ENCODE data around the gene PSMB8. TPM values are rescaled to one million over a fixed set of nuclear protein-coding genes. Genes with fewer than 3 reads are reported as not detected.

The PSMB8 gene
- total RNA-seq, 4 donors from 2014 or later = 9.4 to 95.2 (median 72.6) TPM

DNA sequence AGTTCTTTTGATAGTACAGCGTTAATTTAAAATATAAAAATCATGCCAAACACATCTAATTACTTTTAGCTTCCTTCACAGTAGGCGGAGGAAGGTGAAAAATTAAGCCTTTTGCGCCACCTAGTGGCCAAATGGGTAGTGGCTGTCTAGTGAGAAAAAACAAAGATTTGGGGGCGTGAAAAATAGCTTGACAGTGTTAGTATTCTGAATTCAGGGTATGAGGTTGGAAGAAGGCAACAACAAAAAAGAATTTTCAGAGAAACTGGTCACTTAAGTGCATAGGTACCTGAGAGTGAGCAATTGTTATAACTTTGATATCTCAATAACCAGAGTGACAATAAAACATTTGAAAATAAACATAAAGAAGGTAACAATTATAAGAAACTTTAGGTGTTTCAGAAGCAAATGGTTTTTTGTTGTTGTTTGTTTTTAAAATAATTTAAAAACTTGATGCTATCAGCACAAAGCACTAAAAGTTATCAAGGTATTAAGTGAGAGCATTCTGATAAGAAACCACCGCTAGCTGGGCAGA lies 24.5 kb upstream of the PSMB8 start:
- Histone ChIP-seq H3K9me3 (no peaks in the 10 kb centered on the region), H3K4me1 (peaks cover 0 to 11% (median 1%) of the 10 kb centered on the region in 4 donors), H3K27me3 (peaks cover 12% of the 10 kb centered on the region), H3K4me3 (no peak overlapping the region), H3K27ac (no peak overlapping the region), H3K36me3 (no peaks in the 10 kb centered on the region)
- 15 to 17% methylated on average over 5 of the region's 5 CpGs for WGBS, 2 donors (ENCODE audit: low coverage in 1 of 2)
- intact Hi-C loops (cut with DNase I; ENCODE audit: low total_unique reads) = loop anchor here (5.0 kb wide), 1 partner anchor 36 kb away; no protein-coding TSS in a partner anchor
- in situ Hi-C loops (cut with MboI; ENCODE audit: low pct_ligation_motif_present in 1 of 4, low pct_unique_long_range_greater_than_20kb in 1 of 4, low sequenced_read_pairs in 3 of 4) = no loop called here
- TF ChIP-seq, protein P1, sequence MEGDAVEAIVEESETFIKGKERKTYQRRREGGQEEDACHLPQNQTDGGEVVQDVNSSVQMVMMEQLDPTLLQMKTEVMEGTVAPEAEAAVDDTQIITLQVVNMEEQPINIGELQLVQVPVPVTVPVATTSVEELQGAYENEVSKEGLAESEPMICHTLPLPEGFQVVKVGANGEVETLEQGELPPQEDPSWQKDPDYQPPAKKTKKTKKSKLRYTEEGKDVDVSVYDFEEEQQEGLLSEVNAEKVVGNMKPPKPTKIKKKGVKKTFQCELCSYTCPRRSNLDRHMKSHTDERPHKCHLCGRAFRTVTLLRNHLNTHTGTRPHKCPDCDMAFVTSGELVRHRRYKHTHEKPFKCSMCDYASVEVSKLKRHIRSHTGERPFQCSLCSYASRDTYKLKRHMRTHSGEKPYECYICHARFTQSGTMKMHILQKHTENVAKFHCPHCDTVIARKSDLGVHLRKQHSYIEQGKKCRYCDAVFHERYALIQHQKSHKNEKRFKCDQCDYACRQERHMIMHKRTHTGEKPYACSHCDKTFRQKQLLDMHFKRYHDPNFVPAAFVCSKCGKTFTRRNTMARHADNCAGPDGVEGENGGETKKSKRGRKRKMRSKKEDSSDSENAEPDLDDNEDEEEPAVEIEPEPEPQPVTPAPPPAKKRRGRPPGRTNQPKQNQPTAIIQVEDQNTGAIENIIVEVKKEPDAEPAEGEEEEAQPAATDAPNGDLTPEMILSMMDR (IDR thresholded peaks at IDR 0.05) = peak; percentile 92 to 98 (median 96)
- TF ChIP-seq POLR2AphosphoS5 (IDR thresholded peaks at IDR 0.05) (no peak), EP300 (IDR thresholded peaks at IDR 0.05; ENCODE audit: low read depth) (no peak)
- peak; percentile 86 for DNase-seq

DNA sequence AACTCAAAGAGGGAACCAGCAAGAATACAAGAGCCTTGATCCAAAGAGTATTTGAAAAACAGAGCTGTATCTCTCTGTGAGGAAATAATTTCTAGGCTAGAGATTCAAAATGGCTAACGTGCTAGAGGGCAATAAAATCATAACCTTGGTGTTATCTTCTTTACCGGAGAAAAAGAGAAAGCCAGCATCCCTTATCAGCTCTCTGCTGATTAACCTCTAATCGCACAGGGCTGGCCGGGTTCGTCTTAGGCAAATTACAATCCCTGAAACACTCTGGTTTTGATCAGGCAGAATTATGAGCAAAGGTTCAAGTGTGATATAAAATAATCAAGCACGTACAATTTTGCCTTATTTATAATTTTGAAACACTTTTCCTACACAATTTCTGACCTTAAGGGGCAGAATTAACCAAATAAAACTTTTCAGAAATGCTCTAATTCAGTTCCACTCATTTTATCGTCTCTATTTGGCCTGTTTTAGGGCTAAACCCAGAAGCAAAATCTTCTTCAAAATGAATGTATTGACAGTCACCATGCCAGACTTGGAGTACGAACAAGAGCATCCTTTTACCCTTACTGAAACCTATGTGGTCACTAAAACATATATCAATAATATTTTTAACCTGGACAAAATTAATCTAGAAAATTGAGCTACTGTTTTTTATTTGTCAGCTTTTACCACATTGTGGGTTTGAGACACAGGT lies 23.9 kb upstream of the PSMB8 start:
- intact Hi-C loops (cut with DNase I; ENCODE audit: low total_unique reads) = loop anchor here (5.0 kb wide), 1 partner anchor 35 kb away; no protein-coding TSS in a partner anchor
- no peak for DNase-seq

DNA sequence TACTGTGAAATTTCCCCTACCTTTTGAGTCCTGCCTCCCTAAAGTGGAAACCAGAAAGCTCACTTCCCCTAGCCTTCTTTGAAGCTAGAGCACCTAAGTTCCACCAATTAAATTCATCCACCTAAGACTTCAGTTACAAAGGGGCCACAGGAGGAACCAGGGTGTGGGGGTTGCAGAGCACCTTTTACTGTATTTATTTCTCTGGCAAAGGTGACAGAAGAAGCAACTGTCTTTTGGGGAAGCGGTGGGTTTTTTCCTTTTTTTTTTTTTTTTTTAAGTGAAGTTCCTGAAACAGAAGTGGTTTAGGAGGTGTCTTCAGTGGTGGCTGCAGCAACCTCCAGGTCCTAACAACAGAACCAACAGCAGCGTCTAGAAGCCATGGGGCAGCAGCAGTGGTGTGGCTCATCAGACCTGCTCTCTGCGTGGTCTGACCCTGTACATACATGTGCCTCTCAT lies 23.2 kb upstream of the PSMB8 start:
- TF ChIP-seq, protein P1 (IDR thresholded peaks at IDR 0.05) = no peak
- TF ChIP-seq POLR2A (IDR thresholded peaks at IDR 0.05) (no peak), POLR2AphosphoS5 (IDR thresholded peaks at IDR 0.05) (no peak), EP300 (IDR thresholded peaks at IDR 0.05; ENCODE audit: low read depth) (no peak)
- intact Hi-C loops (cut with DNase I; ENCODE audit: low total_unique reads) (loop anchor here (5.0 kb wide), 1 partner anchor 35 kb away; no protein-coding TSS in a partner anchor), in situ Hi-C loops (cut with MboI; ENCODE audit: low pct_ligation_motif_present in 1 of 4, low pct_unique_long_range_greater_than_20kb in 1 of 4, low sequenced_read_pairs in 3 of 4) (no loop called here)
- H3K36me3 ChIP-seq = no peaks in the 10 kb centered on the region
- no peak for DNase-seq
- no peaks in the 10 kb centered on the region for H3K9me3 ChIP-seq
- WGBS, 2 donors (ENCODE audit: low coverage in 1 of 2) = 44 to 66% methylated on average over 3 of the region's 3 CpGs
- H3K4me3 ChIP-seq = no peak overlapping the region
- H3K27me3 ChIP-seq = peaks cover 10% of the 10 kb centered on the region
- H3K27ac ChIP-seq = no peak overlapping the region
- peaks cover 0 to 11% (median 1%) of the 10 kb centered on the region in 4 donors for H3K4me1 ChIP-seq

More for the DNA sequence above, 23.9 kb upstream of the PSMB8 start:
- in situ Hi-C loops (cut with MboI; ENCODE audit: low pct_ligation_motif_present in 1 of 4, low pct_unique_long_range_greater_than_20kb in 1 of 4, low sequenced_read_pairs in 3 of 4) = no loop called here
- Histone ChIP-seq H3K27ac (no peak overlapping the region), H3K36me3 (no peaks in the 10 kb centered on the region), H3K9me3 (no peaks in the 10 kb centered on the region), H3K4me3 (no peak overlapping the region), H3K4me1 (peaks cover 0 to 11% (median 1%) of the 10 kb centered on the region in 4 donors), H3K27me3 (peaks cover 10% of the 10 kb centered on the region)
- TF ChIP-seq, protein P1 (IDR thresholded peaks at IDR 0.05) = no peak
- TF ChIP-seq EP300 (IDR thresholded peaks at IDR 0.05; ENCODE audit: low read depth) (no peak), POLR2A (IDR thresholded peaks at IDR 0.05) (no peak), POLR2AphosphoS5 (IDR thresholded peaks at IDR 0.05) (no peak)
- 29 to 39% methylated on average over 8 of the region's 8 CpGs for WGBS, 2 donors (ENCODE audit: low coverage in 1 of 2)

DNA sequence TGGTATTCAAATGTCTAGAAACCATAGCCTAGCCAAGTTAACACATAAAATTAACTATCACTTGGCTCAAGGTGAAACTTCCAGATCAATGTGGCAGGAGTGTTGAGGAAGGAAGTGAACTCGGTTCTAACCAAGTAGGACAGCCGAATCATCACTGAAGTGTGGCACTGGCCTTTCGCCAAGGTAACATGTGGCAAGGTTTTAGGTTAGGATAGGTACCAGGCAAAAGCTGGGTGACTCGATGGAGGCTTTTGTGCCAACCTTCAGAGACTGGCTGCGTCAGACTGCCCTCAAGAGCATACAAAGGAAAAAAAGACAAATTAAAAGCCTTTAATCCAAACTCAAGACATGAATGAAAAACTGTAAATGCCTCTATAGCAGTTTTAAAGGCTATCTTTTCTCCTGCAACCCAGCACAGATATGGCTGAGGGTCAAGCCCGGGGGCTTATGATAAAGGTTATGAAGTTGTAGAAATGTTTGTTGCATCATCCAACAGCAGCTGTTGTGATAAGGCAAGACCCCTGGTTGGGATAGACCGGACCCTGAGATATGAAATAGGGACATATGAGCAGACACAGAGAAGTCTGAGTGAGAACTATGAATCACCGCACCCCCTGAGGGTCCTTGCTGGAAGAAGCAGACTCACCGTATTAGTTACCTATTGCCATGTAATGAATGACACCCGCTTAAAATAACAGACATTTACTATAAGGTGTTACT lies 22.0 kb upstream of the PSMB8 start:
- peaks cover 0 to 11% (median 1%) of the 10 kb centered on the region in 4 donors for H3K4me1 ChIP-seq
- no peaks in the 10 kb centered on the region for H3K9me3 ChIP-seq
- 68 to 84% methylated on average over 4 to 10 of the region's 10 CpGs for WGBS, 2 donors (ENCODE audit: low coverage in 1 of 2)
- no peaks in the 10 kb centered on the region for H3K36me3 ChIP-seq
- DNase-seq = no peak
- no peak overlapping the region for H3K4me3 ChIP-seq
- intact Hi-C loops (cut with DNase I; ENCODE audit: low total_unique reads) (loop anchor here (5.0 kb wide), 1 partner anchor 34 kb away; no protein-coding TSS in a partner anchor), in situ Hi-C loops (cut with MboI; ENCODE audit: low pct_ligation_motif_present in 1 of 4, low pct_unique_long_range_greater_than_20kb in 1 of 4, low sequenced_read_pairs in 3 of 4) (no loop called here)
- H3K27ac ChIP-seq = no peak overlapping the region
- TF ChIP-seq POLR2A (IDR thresholded peaks at IDR 0.05) = no peak
- TF ChIP-seq, protein P1 (IDR thresholded peaks at IDR 0.05) = no peak
- no peak for TF ChIP-seq POLR2AphosphoS5 (IDR thresholded peaks at IDR 0.05)
- no peak for TF ChIP-seq EP300 (IDR thresholded peaks at IDR 0.05; ENCODE audit: low read depth)
- peaks cover 8% of the 10 kb centered on the region for H3K27me3 ChIP-seq
